Medulla oblongata (tissue), 1 donor: ENCODE measurements around the gene ZAR1L.

Experiments
- DNase-seq: peaks from one replicate; pipeline ENCODE4 v3.0.0-alpha.2; 2015; ENCODE audit errors: extremely low spot score

Gene ZAR1L

DNA sequence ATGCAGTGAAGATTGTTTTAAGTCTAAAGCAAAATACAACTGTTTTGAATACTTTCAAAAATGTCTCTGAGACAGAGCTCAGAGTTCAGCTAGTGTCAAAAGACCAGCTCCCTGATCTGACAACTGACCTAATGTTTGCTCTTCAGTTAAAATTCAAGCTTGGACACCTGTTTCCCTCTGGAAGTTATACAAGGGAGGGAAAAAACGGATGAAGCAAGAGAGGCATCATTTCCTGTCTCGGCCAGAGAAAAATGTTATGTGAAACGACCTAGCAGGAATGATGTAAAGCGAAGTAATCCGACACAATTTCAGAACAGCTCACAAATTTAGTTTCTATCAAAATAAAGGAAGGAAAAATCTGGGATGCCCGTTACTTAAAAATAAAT, 59.4 kb downstream of the ZAR1L start:
- no peak for DNase-seq

DNA sequence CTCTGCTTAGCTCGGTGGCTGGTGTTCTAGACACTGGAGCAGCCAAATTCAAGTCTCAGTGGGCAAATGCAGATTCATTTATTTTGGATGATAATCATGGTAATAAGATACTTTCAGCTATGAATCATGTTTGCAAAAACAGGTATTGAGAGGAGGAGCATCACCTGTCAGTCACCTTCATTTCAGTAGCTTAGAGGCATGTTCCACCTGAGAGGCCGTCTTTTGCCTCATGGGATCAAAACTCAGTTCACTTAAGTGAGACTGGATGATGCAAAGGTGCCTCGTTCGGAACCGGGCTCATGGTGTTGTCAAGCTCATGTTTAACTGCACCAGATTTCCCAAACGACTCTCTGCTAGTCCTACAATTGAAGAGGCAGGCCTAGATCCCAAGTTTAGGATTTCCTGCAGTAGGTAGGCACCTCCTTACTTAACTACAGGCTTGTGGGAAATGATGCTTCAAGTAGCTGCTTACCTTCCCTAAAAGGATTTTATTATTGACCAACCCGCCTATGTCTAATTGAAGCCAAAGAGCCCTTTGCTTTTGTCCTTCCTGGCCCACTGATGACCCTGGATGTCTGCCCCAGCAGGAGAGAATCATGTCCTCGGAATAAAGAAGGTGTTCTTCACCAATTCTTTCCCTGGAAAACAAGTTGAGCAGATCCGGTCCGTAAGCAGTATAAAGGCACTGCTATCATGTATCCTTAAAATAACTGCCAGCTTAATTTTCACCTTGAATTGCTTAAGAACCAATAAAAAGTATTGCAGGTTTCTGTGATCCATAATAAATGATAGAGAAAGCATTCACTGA, 60.0 kb downstream of the ZAR1L start:
- no peak for DNase-seq

DNA sequence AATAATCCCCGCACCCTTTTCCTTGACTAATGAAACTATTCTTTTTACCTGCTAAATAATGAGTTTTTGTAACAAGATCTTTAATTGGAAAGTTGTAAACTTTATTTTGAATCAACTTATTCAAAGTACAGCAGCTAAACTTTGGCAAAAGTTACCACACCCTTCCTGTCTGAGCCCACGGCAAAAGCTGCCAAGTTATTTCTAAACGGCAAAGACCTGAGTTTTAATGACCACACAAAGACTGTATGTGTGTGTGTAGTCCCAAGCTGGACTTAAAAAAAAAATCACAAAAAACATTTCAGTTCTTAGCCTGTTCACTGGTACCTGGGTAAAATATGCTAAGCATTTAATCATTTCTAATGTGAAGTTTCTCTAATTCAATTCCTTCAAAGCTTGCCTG, 60.7 kb downstream of the ZAR1L start:
- no peak for DNase-seq

DNA sequence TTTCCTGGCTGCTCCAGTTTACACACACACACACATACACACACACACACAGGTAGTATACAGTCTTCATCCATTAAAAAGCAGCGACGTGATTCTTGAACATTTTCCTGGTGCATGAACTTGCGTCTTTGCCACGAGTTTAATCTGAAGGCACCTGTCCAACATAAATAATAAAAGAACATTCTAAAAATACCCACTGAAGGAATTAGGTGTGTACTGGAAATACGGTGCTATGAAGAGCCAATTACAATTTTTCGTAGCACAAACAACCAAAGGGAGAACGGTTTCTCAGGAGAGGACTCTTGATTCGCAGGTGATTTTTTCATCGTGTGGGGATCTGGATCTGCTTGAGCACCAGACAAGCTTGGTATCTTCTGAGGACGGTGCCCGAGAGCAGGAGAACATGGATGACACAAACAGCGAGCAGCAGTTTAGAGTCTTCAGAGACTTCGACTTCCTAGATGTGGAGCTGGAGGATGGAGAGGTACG, 61.2 kb downstream of the ZAR1L start:
- no peak for DNase-seq
